Measurements from ENCODE around the gene FARP1. TPM values are rescaled to one million over a fixed set of nuclear protein-coding genes. Genes with fewer than 3 reads are reported as not detected.

FARP1 gene
- total RNA-seq, 1 donor from 2014 or later, result 86.7 TPM

DNA sequence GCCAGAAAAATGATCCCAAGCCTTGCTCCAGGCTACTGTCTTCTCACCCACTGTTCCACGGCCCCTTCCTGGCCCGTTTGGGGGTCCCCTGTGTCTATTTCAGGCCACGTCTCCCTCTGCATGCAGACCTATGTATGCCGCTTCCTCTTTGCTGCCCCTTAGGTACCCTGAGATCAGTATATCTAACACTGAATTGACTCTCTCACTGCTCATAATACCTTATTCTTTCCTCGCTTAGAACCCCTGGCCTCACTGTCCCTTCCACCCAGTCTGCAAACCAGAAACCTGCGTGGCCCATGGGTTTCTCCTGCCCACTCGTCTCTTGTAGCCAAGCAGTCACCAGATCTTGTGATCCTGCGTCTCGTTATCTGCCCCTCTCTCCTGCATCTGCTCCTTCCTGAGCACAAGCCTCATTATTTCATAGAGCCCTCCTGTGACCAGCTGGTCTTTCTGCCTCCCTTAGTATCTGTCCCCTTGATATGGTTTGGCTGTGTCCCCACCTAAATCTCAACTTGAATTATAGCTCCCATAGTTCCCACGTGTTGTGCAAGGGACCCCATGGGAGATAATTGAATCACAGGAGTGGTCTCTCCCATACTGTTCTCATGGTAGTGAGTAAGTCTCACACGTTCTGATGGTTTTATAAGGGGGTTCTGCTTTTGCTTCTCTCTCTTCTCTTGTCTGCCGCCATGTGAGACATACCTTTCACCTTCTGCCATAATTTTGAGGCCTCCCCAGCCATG is 143.1 kb downstream of the FARP1 start:
- no peak for DNase-seq

GRCh38 chr13:98286799-98287198 is 143.9 kb downstream of the FARP1 start:
- no peak for DNase-seq

- DNase-seq, result no peak
Measured at GRCh38 chr13:98288211-98288610, 145.3 kb downstream of the FARP1 start.

DNA sequence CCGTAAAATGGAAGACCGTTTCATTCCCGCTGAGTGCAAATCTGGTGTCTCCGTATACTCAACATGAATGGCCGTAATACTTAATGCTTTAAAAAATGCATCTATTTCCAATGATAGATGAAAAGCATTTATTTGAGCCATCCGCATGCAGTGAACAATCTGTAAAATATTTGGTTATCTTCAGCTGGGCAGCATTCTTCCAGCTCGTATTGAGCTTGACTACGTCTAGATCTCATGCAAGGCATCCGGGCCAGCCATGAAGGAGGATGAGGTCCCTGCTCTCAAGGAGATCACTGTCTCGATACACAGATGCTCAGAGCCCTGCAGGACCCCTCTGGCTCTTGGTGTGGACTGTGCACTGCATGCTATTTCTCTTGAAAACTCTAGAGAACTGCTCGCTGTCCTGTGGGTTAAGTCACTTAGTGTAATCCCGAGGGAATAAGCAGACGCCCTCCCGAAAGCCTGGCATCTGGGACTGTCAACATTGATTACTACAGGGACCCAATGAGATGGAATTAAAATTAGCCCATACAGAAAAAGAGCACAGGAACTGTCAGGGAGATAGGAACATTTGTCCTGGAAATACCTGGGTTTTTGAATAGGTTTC is 146.5 kb downstream of the FARP1 start:
- DNase-seq, result no peak

GRCh38 chr13:98290261-98290660 is 147.4 kb downstream of the FARP1 start:
- no peak for DNase-seq

GRCh38 chr13:98291658-98292057 is 148.8 kb downstream of the FARP1 start:
- no peak for DNase-seq

DNA sequence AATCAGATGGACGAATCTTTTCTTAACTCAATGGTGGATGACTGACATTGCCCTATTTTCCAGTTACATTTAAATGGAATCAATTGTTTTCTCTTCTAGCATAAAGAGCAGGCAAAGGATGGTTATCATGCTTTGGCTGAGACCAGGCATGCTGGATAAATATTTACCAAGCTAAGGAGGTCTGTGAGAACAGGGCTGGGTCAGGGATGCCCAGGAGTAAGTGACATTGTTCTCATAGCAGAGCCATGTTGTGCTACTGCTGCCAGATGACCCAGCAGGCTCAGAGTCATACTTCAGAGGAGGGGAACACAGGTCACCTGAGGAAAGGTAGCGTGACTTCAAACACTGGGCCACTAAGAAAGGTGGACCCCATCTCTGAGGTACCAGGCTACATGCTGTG is 150.2 kb downstream of the FARP1 start:
- DNase-seq, result no peak

DNA sequence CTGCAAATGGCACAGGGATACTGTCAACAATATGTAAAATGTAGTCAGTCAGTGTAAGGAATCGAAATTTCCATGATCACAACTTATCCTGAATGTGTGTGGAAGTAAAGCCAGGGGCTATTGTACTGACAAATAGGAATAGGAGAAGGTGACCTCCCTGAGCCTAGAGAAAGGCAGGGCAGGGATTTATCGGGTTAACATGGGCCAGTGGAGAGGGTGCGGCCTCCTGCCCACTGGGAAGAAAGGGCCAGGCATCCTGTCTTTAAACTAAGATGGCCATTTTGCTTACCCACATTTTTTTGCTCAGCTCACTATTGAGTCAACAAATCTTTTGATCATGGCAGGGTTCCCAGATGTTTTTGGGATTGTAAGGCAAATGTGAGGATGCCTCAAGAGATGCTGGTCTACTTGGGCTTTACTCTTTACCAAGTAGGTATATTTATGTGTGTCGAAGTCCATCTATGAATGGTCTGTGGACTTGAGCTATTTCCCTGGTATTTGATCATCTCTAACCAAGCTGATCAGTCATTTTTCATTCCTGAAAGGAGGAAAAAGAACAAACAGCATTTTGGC is 150.8 kb downstream of the FARP1 start:
- DNase-seq, result no peak

- DNase-seq, result no peak
Measured at GRCh38 chr13:98295371-98295770, 152.5 kb downstream of the FARP1 start.

GRCh38 chr13:98297051-98297450 is 154.2 kb downstream of the FARP1 start:
- DNase-seq, result no peak

DNA sequence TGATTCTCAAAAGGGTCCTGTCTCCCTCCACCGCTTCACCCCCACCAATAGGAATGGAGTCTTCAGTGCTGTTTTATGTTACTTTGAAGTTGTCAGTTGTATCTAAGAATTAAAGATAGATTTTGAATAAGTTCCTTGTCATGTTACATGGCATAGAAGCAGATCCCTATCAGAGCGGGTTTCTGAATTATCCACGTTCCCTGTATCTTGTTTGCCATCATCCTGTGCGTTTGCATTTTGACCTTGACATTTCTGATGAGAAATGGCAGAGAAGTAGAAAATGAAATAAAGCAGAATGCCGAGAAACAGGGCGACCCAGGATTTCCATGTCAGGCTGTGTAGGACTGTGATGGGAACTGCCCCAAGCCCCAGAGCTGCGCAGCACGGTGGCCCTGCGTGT is 154.9 kb downstream of the FARP1 start:
- DNase-seq, result no peak

GRCh38 chr13:98298599-98298998 is 155.7 kb downstream of the FARP1 start:
- DNase-seq, result no peak

DNA sequence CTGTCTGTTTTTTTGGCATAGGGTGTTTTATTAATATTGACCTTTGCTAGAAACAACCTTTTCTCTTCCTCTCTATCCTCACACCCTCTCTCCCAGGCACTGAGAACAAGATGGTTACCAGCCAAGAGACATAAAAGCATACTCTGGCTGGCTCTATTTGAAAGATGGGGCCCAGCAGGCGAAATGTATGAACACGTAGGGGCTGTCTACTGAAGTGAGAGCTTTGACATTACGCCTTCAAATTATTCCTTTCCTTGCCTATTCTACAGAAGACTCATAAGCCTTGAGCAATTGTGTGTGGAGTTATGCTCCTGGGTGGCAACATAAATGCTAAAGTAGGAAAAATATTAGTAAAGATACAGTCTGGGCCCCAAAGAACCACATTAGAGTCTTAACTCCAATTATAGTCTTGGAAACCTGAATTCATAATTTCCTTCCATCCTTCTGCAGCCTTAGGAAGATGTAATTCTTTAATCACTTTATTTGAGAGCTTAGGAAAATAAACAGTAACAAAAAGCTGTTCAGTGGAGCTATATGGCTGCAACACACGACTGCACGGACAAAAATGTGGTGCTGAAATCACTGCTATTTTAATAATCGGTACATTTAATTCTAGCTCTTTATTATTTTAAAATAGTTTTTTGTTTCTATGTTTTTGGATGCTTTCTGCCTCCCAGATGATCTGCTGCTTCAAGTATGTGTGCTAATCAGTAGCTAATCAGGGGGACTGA is 156.5 kb downstream of the FARP1 start:
- DNase-seq, result no peak

DNA sequence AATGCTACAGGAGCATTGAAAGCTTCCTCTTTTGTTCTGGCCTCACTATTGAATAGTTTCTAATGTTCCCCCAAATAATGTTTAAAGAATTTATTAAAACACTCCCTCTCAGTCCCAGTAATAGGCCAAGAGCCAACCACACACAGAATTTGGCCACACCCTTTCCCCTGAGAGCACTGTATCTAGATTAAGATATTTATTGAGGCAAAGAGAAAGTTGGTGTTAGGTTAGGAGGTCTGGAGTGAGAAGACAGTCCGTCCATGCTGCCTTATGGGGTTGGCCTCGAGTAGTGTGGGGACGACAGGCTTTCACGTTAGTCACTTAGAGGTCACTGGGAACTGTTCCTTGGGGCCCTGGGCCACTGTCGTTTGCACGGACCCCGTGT is 157.1 kb downstream of the FARP1 start:
- no peak for DNase-seq

DNA sequence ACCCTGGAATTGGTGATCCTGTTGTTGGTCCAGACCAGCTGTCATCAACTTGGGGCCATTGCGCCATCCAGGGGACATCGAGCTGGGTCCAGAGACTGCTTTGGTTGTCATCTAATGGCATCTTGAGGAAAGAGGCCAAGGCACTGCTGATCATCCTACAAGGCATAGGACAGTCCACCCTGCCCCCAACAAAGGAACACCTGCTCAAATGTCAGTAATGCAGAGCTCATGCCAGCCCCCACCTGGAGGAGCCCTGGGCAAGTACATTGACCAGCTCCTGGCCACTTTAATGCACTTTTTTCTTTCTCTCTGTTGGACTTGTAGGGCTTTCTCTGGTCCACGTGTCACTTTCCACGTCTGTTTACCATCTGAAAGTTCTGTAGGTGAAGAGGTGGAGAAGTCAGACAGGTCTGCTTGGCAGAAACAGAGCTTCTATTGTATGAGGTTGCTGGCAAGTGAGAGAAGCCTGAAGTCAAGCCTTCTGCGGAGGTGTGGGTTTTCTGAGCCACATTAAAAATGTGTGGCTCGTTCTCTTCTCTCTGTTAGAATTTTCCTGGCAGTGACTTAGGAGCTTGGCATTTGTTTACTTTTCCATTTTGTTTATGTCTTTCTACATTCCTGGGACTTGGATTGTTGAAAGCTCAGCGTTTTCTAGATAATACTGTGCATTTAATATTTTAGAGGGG is 158.2 kb downstream of the FARP1 start:
- DNase-seq, result no peak

DNA sequence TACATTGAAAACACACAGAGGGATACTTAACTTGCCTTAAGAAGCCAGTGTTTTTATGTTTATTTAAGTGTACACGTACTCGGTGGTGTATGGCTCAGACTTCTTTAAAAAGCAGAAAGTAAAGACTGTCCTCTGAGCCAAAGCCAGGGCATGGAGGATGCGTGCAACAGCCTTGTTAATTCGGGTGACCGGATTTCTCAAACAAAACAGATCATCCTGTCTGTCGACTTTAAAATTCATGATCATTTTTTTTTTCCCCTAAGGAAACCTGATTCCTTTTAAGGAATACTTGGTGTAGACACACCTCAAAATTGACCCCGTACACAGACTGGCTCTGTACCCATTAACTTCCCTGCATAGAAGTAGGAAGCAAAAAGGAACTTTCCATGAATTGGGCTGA is 158.8 kb downstream of the FARP1 start:
- no peak for DNase-seq

GRCh38 chr13:98303858-98304257 is 161.0 kb downstream of the FARP1 start:
- no peak for DNase-seq

DNA sequence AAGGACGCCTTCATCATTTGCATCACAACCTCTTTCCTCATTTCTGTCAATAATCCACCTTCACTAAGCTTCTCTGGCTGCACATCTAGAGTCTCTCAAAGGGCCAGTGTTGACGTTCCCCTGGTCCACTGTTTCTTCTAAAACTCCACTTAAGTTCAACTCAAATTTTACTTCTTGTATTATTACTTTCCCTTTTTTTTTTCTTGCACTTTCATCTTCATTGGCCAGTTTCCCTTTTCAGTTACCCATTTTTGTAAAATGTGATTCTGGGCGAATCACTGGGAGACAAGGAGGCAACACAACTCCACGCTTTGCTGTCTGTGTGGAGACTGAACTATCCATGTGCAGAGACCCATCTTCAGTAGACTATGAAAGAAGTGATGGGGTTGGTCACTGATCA is 162.8 kb downstream of the FARP1 start:
- no peak for DNase-seq

- DNase-seq, result no peak
Measured at GRCh38 chr13:98307463-98308085, 164.7 kb downstream of the FARP1 start.

- no peak for DNase-seq
Measured at GRCh38 chr13:98308086-98308911, 165.4 kb downstream of the FARP1 start.

Data from occipital lobe (tissue), 2 donors.